ENCODE measurements around the gene KRT39.
A peak's percentile ranks its signal among the peaks of the same experiment; 100 is the strongest.
"Not testable (repeated sequence)": the region's sequence is repeated elsewhere in the genome, so short reads cannot be mapped to it uniquely, and the experiment has no call there.

KRT39 gene

GRCh38 chr17:40936976-40937375 lies 29.8 kb downstream of the KRT39 start:
- DNase-seq, result no peak

DNA sequence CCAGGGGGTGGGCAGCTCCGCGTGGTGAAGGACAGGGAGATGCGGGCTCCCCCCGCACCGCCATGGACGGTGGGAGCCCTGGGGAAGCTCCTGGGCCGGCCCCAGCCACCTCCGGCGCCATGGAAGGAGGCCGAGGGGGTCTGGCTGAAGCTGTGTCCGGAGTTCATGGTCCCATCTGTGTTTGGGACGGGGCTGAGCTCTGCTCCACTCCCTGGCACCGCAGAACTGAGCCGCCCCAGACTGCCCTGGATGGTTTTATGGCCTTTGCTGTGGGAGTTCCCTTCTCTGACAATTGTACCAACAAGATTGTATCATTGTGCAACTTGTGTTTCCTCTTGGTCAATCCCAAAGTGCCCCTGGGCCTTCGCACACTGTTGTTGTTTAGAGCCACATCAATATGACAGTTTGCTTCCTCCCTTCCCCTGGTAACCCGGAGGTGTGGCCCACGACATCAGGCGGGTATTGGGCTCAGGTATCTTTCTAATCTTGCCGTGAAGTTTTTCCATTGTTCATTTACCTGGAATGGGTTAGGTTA lies 30.2 kb downstream of the KRT39 start:
- no peak for DNase-seq

- DNase-seq, result no peak
Measured at GRCh38 chr17:40935624-40936023, 31.1 kb downstream of the KRT39 start.

DNA sequence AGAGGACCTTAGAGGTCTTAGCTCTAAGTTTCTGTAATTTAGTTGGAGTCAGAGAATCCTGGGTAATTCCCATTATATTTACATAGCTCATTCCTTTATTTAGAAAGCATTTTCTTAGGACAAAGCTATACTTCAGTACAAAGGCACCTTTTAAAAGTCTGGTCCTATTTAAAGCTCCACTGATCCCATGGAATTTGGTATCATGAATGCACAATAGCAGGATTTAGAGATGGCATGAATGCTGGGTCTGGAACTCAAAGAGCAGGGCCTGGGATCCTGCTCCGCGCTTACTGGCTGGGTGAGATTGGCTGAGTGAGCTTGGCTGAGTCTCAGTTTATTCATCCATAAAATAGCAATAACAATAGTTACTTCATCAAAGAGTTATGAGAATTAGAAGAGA lies 34.1 kb downstream of the KRT39 start:
- no peak for DNase-seq

- DNase-seq, result no peak
Measured at GRCh38 chr17:40931311-40931710, 35.4 kb downstream of the KRT39 start.

DNA sequence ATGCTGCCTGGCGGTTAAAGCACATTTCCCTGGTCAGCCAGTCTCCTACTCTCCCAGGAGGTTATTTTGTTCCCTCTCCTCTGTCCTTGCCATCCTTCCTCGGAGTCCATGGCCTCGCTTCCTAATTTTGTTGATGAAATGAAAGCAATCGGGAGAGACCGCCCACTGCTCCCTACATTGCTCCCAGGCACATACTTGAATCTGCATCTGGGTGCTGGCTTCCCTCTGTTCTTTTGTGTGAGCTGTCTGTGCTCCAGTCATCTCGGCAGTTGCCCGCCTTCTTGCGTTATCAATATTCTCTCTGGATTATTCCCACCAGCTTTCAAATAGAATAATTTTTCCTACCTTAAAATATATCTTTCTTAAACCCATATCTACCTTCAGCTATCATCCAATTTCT lies 40.4 kb downstream of the KRT39 start:
- DNase-seq, result no peak

- no peak for DNase-seq
Measured at GRCh38 chr17:40922239-40922638, 44.5 kb downstream of the KRT39 start.

DNA sequence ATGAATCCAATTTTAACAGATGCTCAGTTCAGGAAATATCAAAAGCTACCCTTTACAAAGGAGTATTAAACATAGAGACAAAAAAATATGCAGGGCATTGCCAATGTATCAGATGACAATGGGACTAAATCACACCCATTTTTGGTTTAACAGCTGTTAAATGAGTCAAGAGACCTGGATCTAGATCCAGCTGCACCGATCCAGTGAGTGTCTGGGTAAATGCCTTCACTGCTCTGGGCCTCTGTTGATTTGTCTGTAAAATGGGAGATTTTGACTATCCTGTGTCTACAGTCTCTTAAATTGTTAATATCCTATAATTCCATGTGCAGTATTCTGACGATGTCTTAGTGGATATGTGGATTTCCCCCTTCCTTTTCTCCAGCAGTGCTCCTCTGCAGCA lies 45.7 kb downstream of the KRT39 start:
- no peak for DNase-seq

GRCh38 chr17:40917116-40917515 lies 49.6 kb downstream of the KRT39 start:
- DNase-seq, result not testable (repeated sequence)

- DNase-seq, result no peak
Measured at GRCh38 chr17:40916366-40916765, 50.4 kb downstream of the KRT39 start.

GRCh38 chr17:40915721-40916256 lies 51.0 kb downstream of the KRT39 start:
- DNase-seq, result no peak

DNA sequence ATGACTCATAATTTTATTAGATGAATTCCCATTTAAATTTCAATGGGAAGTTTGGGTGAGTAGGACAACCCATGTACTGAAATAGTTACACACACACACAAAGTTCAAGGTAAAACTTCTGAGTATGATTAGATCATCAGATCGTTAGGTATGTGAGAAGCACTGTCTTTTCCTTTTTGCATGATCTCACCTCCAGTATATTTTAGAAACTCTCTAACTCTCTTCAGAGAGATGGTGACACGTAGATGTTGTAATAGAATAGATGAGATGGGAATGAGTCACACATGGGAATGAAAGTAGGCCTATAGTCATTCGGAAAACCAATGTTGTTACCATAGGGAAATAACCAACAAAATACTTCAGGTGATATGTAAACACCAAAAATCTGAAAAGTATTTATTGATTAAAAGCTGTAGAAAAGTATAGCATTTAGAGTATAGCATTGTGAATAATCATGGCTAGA lies 51.5 kb downstream of the KRT39 start:
- DNase-seq, result peak; percentile 58

DNA sequence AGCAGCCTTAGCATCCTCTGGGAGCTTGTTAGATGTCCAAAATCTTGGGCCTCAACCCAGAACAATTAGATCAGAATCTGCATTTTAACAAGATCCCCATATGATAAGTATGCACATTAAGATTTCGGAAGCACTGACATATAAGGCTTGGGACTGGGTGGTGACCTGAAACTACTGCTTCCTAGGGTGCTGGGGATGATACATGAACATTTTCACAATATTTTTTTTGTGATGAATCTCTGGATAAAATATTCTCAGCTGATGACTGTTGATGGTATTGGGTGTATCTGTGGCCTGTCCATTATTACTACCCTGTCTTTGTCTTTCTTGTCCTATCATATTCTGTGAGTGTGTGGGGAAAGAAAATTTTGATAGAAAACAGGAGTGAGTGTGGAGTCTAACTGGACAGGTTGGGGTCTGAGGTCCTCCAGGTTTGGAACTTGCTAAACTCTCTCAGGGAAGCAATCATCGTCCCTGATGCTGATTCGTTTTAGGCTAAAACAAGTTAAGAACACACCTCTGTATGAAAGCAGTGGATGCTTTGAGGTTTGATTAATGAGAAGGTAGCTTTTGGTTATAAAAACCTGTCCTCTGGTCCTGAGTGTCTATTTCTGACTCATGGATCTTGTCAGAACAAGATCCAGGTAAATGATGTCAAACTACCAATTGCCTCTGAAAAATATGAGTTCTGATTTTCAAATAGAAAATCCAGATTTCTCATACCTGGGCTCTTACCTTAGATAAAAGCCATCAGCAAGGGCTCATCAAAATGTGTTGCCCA lies 52.5 kb downstream of the KRT39 start:
- DNase-seq, result no peak

DNA sequence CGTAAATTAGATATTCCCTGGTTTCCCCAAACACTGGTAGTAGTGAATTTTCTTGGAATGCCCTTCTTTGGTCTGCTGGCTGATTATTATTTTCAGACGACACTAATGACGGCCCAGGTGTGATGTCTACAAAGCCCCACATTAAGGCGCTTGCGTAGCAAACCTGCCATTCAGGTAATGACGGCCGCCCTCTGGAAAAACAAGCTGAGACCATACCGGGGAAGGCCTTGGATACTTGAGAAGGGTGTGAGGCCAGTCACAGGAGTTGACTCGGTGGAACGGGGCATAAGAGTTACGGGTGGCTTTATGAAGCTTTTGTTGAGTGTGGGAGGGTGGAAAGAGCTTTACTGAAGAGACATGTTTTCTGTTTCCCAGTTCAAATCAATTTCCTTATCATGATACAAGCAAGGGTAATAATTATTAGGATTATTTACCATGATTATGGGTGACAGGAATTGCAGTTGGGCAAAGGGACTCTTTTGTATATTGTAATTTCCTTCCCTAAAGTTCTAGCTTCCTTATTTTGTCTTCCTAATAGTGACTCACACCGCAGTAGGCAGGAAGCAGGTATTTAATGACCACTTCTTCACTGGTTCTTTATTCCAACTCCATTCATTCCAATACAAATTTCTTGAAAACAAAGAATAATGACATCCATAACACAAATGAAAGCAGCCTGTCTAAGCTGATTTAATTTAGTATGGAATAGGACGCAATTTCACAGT lies 54.1 kb downstream of the KRT39 start:
- DNase-seq, result no peak

GRCh38 chr17:40910441-40910841 lies 56.3 kb downstream of the KRT39 start:
- no peak for DNase-seq

DNA sequence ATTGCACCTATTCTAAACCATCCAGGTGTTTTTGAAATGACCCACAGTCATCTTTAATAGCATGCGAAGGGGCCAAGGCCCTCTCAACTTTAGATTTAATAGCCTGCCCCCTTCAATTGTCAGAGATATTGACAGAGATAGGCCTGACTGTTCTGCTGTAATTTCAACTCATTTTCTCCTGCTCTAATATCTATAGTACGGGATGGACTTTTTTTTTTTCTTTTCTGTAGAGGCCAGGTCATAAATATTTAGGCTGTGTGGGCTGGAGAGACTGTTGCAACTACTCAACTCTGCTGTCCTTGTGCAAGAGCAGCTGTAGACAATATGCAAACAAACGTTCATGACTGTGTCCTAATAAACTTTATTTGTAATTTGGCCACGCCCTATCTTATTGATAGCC lies 57.0 kb downstream of the KRT39 start:
- no peak for DNase-seq

GRCh38 chr17:40909351-40909750 lies 57.4 kb downstream of the KRT39 start:
- peak; percentile 78 for DNase-seq
